ENCODE data around the gene NHS.

NHS gene

GRCh38 chrX:17637235-17637634 lies 262.2 kb downstream of the NHS start:
- H3K4me3 ChIP-seq (replicated peaks; ENCODE audit: low read depth, low read length), result no peak overlapping the region
- no peak for DNase-seq (ENCODE audit: low read depth)
- TF ChIP-seq, protein P1, sequence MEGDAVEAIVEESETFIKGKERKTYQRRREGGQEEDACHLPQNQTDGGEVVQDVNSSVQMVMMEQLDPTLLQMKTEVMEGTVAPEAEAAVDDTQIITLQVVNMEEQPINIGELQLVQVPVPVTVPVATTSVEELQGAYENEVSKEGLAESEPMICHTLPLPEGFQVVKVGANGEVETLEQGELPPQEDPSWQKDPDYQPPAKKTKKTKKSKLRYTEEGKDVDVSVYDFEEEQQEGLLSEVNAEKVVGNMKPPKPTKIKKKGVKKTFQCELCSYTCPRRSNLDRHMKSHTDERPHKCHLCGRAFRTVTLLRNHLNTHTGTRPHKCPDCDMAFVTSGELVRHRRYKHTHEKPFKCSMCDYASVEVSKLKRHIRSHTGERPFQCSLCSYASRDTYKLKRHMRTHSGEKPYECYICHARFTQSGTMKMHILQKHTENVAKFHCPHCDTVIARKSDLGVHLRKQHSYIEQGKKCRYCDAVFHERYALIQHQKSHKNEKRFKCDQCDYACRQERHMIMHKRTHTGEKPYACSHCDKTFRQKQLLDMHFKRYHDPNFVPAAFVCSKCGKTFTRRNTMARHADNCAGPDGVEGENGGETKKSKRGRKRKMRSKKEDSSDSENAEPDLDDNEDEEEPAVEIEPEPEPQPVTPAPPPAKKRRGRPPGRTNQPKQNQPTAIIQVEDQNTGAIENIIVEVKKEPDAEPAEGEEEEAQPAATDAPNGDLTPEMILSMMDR (IDR thresholded peaks at IDR 0.05; ENCODE audit: low read length, missing control alignments), result no peak

- H3K4me3 ChIP-seq (replicated peaks; ENCODE audit: low read depth, low read length), result no peak overlapping the region
- no peak for DNase-seq (ENCODE audit: low read depth)
- TF ChIP-seq, protein P1 (IDR thresholded peaks at IDR 0.05; ENCODE audit: low read length, missing control alignments), result no peak
These were observed 263.7 kb downstream of the NHS start for GRCh38 chrX:17638731-17639130.

DNA sequence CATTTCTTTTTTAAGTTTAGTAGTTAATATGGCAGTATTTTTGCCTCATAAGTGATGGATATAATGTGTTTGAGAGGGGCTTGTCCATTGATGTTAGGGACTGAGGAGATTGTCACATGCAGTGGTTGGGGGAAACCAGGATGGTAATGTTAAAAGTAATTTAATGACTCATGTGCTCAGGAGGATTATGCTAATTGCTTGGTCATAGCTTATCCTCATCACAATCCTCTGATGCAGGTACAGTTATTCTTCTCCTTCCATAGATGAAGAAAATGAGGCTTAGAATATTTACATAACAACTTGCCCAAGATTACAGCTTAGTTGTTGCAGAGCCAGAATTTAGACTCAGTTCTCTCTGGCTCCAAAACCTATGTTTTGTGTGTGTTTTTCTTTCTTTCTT lies 267.9 kb downstream of the NHS start:
- H3K4me3 ChIP-seq (replicated peaks; ENCODE audit: low read depth, low read length), result no peak overlapping the region
- DNase-seq (ENCODE audit: low read depth), result no peak
- TF ChIP-seq, protein P1 (IDR thresholded peaks at IDR 0.05; ENCODE audit: low read length, missing control alignments), result no peak

DNA sequence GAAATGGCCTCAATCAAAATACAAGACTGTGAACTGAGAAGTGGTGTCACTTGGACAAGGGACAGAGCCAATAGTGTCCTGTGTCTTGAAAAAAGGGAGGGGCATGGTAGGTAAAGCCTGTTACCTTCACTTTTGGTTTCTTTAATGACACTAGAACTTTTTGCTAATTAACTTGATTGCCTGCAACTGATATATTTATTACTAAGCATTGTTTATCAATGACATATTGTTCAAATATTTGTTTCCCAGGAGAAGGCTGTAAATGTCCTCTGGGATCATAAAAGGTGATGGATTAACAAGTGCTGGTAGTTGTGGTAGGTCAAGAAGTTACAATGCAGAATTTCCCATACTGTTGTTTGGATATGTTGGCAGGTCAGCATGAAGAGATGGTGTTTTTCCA lies 268.5 kb downstream of the NHS start:
- no peak overlapping the region for H3K4me3 ChIP-seq (replicated peaks; ENCODE audit: low read depth, low read length)
- TF ChIP-seq, protein P1 (IDR thresholded peaks at IDR 0.05; ENCODE audit: low read length, missing control alignments), result no peak
- DNase-seq (ENCODE audit: low read depth), result no peak

- TF ChIP-seq, protein P1 (IDR thresholded peaks at IDR 0.05; ENCODE audit: low read length, missing control alignments), result no peak
- no peak for DNase-seq (ENCODE audit: low read depth)
These were observed 269.0 kb downstream of the NHS start for GRCh38 chrX:17644001-17644400.

GRCh38 chrX:17654116-17654515 lies 279.1 kb downstream of the NHS start:
- no peak overlapping the region for H3K4me3 ChIP-seq (replicated peaks; ENCODE audit: low read depth, low read length)
- TF ChIP-seq, protein P1 (IDR thresholded peaks at IDR 0.05; ENCODE audit: low read length, missing control alignments), result no peak
- no peak for DNase-seq (ENCODE audit: low read depth)

More at GRCh38 chrX:17644001-17644400, 269.0 kb downstream of the NHS start:
- H3K4me3 ChIP-seq (replicated peaks; ENCODE audit: low read depth, low read length), result no peak overlapping the region

GRCh38 chrX:17655211-17656034 lies 280.4 kb downstream of the NHS start:
- TF ChIP-seq, protein P1 (IDR thresholded peaks at IDR 0.05; ENCODE audit: low read length, missing control alignments), result no peak
- peak overlapping the region; percentile 19 for H3K4me3 ChIP-seq (replicated peaks; ENCODE audit: low read depth, low read length)
- DNase-seq (ENCODE audit: low read depth), result peak; percentile 1
